ENCODE measurements around the gene MRM3.

GRCh38 chr17:792277-792676, 10.1 kb downstream of the MRM3 start:
- TF ChIP-seq CTCF (IDR thresholded peaks at IDR 0.05) (no peak), POLR2A (IDR thresholded peaks at IDR 0.05) (no peak)
